ENCODE results near the gene AAMDC.

DNA sequence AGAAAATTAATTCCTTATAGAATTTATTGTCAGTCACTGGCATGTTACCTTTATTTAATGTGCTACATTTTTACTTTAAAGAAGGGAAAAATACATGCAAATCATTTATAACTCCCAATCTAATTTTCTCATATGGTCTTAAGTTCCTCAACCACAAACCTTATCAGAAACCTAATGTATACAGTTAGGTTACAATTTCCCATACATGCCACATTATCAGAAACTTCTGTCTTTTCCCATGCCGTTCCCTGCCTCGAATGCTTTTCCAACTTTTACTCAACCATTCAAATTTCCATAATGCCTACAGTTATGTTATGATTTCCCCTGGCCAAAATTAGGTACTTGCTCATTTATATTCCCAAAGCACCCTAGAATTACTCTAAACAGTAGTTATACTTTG is 14.0 kb upstream of the AAMDC start:
- TF ChIP-seq, protein P1, sequence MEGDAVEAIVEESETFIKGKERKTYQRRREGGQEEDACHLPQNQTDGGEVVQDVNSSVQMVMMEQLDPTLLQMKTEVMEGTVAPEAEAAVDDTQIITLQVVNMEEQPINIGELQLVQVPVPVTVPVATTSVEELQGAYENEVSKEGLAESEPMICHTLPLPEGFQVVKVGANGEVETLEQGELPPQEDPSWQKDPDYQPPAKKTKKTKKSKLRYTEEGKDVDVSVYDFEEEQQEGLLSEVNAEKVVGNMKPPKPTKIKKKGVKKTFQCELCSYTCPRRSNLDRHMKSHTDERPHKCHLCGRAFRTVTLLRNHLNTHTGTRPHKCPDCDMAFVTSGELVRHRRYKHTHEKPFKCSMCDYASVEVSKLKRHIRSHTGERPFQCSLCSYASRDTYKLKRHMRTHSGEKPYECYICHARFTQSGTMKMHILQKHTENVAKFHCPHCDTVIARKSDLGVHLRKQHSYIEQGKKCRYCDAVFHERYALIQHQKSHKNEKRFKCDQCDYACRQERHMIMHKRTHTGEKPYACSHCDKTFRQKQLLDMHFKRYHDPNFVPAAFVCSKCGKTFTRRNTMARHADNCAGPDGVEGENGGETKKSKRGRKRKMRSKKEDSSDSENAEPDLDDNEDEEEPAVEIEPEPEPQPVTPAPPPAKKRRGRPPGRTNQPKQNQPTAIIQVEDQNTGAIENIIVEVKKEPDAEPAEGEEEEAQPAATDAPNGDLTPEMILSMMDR (IDR thresholded peaks at IDR 0.05), result no peak
- TF ChIP-seq POLR2A (IDR thresholded peaks at IDR 0.05) (no peak), POLR2AphosphoS5 (IDR thresholded peaks at IDR 0.05) (no peak), EP300 (IDR thresholded peaks at IDR 0.05) (no peak)
